ENCODE measurements around the gene ZNF256. TPM values are rescaled to one million over a fixed set of nuclear protein-coding genes. Genes with fewer than 3 reads are reported as not detected.

ZNF256 gene
- total RNA-seq, 1 experiment from 2014 or later, result 12.3 TPM

DNA sequence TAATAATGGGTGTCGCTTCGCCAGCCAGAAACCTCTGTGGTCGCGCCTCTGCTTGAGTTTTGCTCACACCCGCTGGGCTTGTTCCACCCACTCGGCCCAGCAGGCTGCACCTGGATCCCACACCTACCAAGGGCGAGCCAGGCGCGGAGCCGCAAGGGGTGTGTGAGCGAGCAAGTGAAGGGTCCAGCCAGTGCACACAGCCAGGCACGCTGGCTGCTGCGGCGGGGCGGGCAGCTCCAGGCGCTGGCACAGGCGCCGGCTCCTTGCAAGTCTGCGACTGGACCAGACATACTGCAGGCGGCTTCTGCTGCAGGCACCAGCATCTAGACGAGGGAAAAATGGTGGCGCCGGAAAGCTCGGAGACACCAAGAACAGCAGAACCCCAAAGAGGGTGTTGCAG is 1.8 kb upstream of the ZNF256 start:
- Histone ChIP-seq H3K14ac (ENCODE audit: insufficient read depth, low read length) (no peak overlapping the region), H2BK120ac (ENCODE audit: low read depth, low read length, poor library complexity, severe bottlenecking) (no peak overlapping the region), H4K5ac (ENCODE audit: insufficient read length, low read depth, low read length) (no peak overlapping the region), H3K9me3 (ENCODE audit: control insufficient read depth, low read depth, low read length) (peaks cover 15% of the 10 kb centered on the region), H4K91ac (ENCODE audit: insufficient read length, low read depth, low read length) (no peak overlapping the region), H4K20me1 (ENCODE audit: control insufficient read depth, insufficient read depth, insufficient read length) (no peaks in the 10 kb centered on the region), H3K79me2 (ENCODE audit: insufficient read depth, low read length) (peaks cover 23% of the 10 kb centered on the region), H3K23ac (ENCODE audit: insufficient read length, low read depth, low read length) (no peak overlapping the region), H2BK5ac (ENCODE audit: insufficient read length, low read length) (no peak overlapping the region), H3K18ac (ENCODE audit: insufficient read length, low read depth, low read length) (no peak overlapping the region), H2BK12ac (ENCODE audit: insufficient read length, low read depth, low read length) (no peak overlapping the region), H3K56ac (ENCODE audit: insufficient read length, low read depth, low read length) (no peak overlapping the region), H2BK20ac (ENCODE audit: low read depth, low read length, poor library complexity, severe bottlenecking) (no peak overlapping the region), H3K27ac (ENCODE audit: insufficient read length, low read depth, low read length) (no peak overlapping the region), H4K8ac (replicated peaks; ENCODE audit: insufficient read length, low read depth, low read length) (no peak overlapping the region), H3K23me2 (ENCODE audit: insufficient read length, low read depth, low read length, poor library complexity, severe bottlenecking) (peaks cover 8% of the 10 kb centered on the region), H2BK15ac (ENCODE audit: low read depth, low read length) (no peak overlapping the region), H2AFZ (ENCODE audit: low read length) (no peak overlapping the region), H2AK5ac (ENCODE audit: insufficient read length, low read length) (no peak overlapping the region), H3K4ac (ENCODE audit: low read depth, low read length) (no peak overlapping the region), H3K4me1 (ENCODE audit: insufficient read depth, low read length) (no peaks in the 10 kb centered on the region), H3T11ph (ENCODE audit: low read length) (no peak overlapping the region), H3K4me2 (ENCODE audit: insufficient read depth, insufficient read length, low read length) (no peak overlapping the region), H3K27me3 (ENCODE audit: insufficient read depth, low read length) (no peaks in the 10 kb centered on the region), H3K9ac (ENCODE audit: extremely low read depth, insufficient read length, low read length) (no peak overlapping the region), H3K79me1 (ENCODE audit: insufficient read depth, low read depth, low read length, poor library complexity, severe bottlenecking) (peaks cover 7% of the 10 kb centered on the region)
- H3K4me1 Mint-ChIP-seq, result peaks cover 12 to 15% of the 10 kb centered on the region in 2 experiments
- peaks cover 4 to 24% (median 14%) of the 10 kb centered on the region in 3 experiments for H3K36me3 Mint-ChIP-seq (ENCODE audit: insufficient read depth in 1 of 3, low read depth in 3 of 3)
- TF ChIP-seq, protein P1, sequence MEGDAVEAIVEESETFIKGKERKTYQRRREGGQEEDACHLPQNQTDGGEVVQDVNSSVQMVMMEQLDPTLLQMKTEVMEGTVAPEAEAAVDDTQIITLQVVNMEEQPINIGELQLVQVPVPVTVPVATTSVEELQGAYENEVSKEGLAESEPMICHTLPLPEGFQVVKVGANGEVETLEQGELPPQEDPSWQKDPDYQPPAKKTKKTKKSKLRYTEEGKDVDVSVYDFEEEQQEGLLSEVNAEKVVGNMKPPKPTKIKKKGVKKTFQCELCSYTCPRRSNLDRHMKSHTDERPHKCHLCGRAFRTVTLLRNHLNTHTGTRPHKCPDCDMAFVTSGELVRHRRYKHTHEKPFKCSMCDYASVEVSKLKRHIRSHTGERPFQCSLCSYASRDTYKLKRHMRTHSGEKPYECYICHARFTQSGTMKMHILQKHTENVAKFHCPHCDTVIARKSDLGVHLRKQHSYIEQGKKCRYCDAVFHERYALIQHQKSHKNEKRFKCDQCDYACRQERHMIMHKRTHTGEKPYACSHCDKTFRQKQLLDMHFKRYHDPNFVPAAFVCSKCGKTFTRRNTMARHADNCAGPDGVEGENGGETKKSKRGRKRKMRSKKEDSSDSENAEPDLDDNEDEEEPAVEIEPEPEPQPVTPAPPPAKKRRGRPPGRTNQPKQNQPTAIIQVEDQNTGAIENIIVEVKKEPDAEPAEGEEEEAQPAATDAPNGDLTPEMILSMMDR (conservative IDR thresholded peaks at IDR 0.05), result no peak
- DNase-seq, result no peak
- peaks cover 41 to 58% of the 10 kb centered on the region in 2 experiments for H3K9me3 Mint-ChIP-seq
- no CpG with 5 or more reads among the region's 24 CpGs for WGBS (ENCODE audit: extremely low coverage, insufficient read length, low lambda C conversion rate)
- H3K27me3 Mint-ChIP-seq (ENCODE audit: low read depth), result peaks cover 8% of the 10 kb centered on the region; the same call in 1 of the 2 replicates
- no peak overlapping the region for H3K4me3 Mint-ChIP-seq
- H3K27ac Mint-ChIP-seq, result no peak overlapping the region
